IPS DF 6.9 (cell line): Measurements from ENCODE around the gene APOBEC3A.

ENCODE experiments used
- DNase-seq: peaks from one replicate; pipeline ENCODE4 v3.0.0-alpha.2; 2013; ENCODE audit warnings: low read depth, low spot score
- H3K27ac ChIP-seq: one replicate; pipeline ENCODE4 v1.5.1; 2013; ENCODE audit warnings: low read length, control low read depth
- H3K27me3 ChIP-seq: 2 replicates; pipeline ENCODE4 v1.6.1; 2013; ENCODE audit warnings: mild to moderate bottlenecking, low read length; ENCODE audit not compliant: control insufficient read depth, insufficient read depth
- H3K36me3 ChIP-seq: 2 replicates; pipeline ENCODE4 v1.6.1; 2013; ENCODE audit warnings: low read length; ENCODE audit not compliant: control insufficient read depth, insufficient read depth
- H3K4me1 ChIP-seq: 2 replicates; pipeline ENCODE4 v1.6.1; 2013; ENCODE audit warnings: low read length; ENCODE audit not compliant: control insufficient read depth, insufficient read depth
- H3K4me3 ChIP-seq: 2 replicates; pipeline ENCODE4 v1.5.1; 2013; ENCODE audit warnings: mild to moderate bottlenecking, low read length
- H3K9me3 ChIP-seq: 2 replicates; pipeline ENCODE4 v1.6.1; 2013; ENCODE audit warnings: low read length, inconsistent platforms; ENCODE audit not compliant: control insufficient read depth, insufficient read depth
- WGBS: extraction: QIAGEN DNeasy Blood & Tissue Kit; methylation state at CpG from one replicate; pipeline ENCODE4 v1.1.7; 2013; ENCODE audit warnings: mixed read lengths, missing lambda C conversion rate; ENCODE audit not compliant: insufficient read length, insufficient coverage; 5-methylcytosine and 5-hydroxymethylcytosine counted together

APOBEC3A gene

DNA sequence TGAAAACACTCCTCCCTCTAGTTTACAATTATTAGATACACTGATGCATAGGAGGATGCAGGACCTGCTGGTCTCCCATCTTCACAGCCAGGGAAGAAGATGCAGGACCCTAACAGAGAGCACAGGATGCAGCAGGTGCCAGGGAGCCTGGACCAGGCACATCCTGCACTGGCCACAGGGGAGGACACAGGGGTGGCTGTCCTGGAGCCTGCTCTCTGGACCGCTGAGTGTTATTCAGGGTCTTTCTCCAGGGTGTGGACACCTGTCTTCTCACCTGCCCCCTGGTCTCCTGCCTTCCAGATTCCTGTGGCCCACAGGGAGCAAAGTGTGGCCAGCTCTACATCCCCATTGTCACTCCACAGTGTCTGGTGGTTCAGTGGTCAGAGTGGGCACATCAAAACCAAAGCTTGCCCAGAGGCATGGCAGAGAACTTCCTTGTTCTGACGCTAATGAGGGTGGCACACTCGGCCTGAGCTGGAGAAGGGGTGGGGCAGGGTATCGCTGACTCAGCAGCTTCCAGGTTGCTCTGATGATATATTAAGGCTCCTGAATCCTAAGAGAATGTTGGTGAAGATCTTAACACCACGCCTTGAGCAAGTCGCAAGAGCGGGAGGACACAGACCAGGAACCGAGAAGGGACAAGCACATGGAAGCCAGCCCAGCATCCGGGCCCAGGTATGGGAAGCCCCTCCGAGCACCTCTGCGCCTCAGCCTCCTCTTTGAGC is at the start of gene APOBEC3A:
TSS of gene APOBEC3A (plus strand) at position 564 of the 725 bp plus-strand sequence. CDS start at position 647, 83 bp downstream.
- no peaks in the 10 kb centered on the region for H3K36me3 ChIP-seq
- no CpG with 5 or more reads among the region's 11 CpGs for WGBS
- H3K4me1 ChIP-seq: no peaks in the 10 kb centered on the region
- no peak for DNase-seq
- H3K27me3 ChIP-seq: no peaks in the 10 kb centered on the region
- no peaks in the 10 kb centered on the region for H3K9me3 ChIP-seq
- no peak within 1 kb of the TSS for H3K27ac ChIP-seq
- H3K4me3 ChIP-seq: no peak within 1 kb of the TSS

DNA sequence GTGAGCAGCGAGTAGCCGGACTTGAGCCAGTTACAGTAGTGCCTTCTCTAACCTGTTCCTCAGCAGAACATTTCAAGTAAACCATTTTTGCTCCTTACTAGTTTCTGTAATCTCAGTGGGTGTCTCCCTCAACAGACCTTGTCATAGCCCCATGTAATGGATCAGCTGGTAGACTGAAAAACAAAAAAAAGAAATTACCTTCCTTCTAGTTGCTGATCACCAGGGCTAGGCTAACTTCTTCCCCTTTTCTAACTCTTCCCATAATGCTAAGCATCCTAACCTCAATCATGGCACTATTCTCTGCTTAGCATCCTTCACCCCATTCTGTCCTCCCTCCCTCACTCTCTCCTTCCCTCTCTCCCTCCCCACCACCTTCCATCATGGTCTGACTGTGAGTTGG is 49.6 kb upstream of the APOBEC3A start:
- Histone ChIP-seq H3K36me3 (no peaks in the 10 kb centered on the region), H3K9me3 (no peaks in the 10 kb centered on the region; the same call in 1 of the 2 replicates), H3K27me3 (no peaks in the 10 kb centered on the region), H3K4me3 (no peak overlapping the region), H3K4me1 (no peaks in the 10 kb centered on the region), H3K27ac (no peak overlapping the region)
- no peak for DNase-seq
- WGBS: no CpG with 5 or more reads among the region's 2 CpGs

GRCh38 chr22:38911434-38911833 is 46.0 kb upstream of the APOBEC3A start:
- WGBS: no CpG with 5 or more reads among the region's 1 CpG
- no peak for DNase-seq
- Histone ChIP-seq H3K27ac (no peak overlapping the region), H3K27me3 (no peaks in the 10 kb centered on the region), H3K9me3 (no peaks in the 10 kb centered on the region; the same call in 1 of the 2 replicates), H3K4me3 (no peak overlapping the region), H3K36me3 (no peaks in the 10 kb centered on the region), H3K4me1 (no peaks in the 10 kb centered on the region)

DNA sequence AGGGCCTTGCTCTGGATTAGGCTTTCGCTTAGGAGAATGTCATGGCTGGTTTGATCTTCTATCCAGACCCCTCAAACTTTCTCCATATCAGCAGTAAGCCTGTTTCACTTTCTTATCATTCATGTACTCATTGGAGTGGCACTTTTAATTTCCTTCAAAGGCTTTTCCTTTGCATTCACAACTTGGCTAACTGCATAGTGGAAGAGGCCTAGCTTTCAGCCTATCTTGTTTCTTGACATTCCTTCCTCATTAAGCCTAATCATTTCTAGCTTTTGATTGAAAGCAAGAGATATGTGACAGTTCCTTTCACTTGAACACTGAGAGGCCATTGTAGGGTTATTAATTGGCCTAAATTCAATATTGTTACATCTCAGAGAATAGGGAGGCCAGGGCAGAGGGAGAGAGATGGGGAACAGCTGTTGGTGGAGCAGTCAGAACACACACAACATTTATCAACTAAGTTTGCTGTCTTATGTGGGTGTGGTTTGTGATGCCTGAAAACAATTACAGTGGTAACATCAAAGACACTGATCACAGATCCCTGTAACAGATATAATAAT is 37.7 kb upstream of the APOBEC3A start:
- Histone ChIP-seq H3K36me3 (no peaks in the 10 kb centered on the region), H3K27me3 (0 out of 2 replicates have a peak, but pooled peaks cover 2% of the 10 kb centered on the region), H3K27ac (no peak overlapping the region), H3K4me1 (no peaks in the 10 kb centered on the region), H3K4me3 (no peak overlapping the region), H3K9me3 (no peaks in the 10 kb centered on the region)
- WGBS: no CpG with 5 or more reads among the region's 1 CpG
- DNase-seq: no peak

DNA sequence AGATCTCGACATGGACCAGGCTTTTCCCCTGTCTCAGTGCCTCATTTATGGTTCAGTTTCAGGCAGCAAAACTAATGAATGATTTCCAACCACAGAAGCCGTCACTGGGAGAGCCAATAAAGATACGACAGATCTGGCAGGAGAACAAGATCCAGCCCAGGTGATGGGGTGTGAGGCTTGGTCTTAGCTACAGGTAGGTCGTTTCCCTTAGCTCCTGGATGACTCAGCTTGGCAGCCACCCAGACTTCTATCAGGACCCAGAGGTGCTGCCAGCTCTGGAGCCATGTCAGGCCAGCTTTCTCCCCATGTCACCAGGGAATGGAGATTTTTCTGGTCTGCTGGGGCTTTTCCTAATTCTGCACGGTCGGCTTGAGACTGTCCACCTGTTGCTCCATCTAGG is 36.3 kb upstream of the APOBEC3A start:
- no peaks in the 10 kb centered on the region for H3K4me1 ChIP-seq
- WGBS: no CpG with 5 or more reads among the region's 6 CpGs
- 0 out of 2 replicates have a peak, but pooled peaks cover 2% of the 10 kb centered on the region for H3K27me3 ChIP-seq
- no peak overlapping the region for H3K27ac ChIP-seq
- no peak overlapping the region for H3K4me3 ChIP-seq
- DNase-seq: no peak
- H3K36me3 ChIP-seq: no peaks in the 10 kb centered on the region
- H3K9me3 ChIP-seq: no peaks in the 10 kb centered on the region

DNA sequence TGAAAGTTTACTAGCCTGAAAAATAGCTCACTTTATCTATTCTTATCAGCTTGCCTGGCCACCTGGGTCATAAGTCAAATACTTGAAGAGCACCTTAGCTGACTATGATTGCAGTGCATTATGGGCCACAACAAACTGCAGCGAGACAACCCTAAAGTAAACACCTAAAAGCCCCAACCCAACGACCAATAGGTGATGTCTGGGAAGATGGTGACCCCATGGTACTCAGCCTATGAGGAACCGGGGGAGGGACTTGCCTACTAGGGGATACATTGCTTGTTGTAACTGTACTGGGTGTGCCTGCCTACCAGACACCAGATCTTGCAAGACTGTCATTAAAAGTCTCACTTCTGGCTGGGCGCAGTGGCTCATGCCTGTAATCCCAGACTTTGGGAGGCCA is 35.6 kb upstream of the APOBEC3A start:
- Histone ChIP-seq H3K36me3 (no peaks in the 10 kb centered on the region), H3K27me3 (0 out of 2 replicates have a peak, but pooled peaks cover 2% of the 10 kb centered on the region), H3K4me1 (no peaks in the 10 kb centered on the region), H3K4me3 (no peak overlapping the region), H3K9me3 (no peaks in the 10 kb centered on the region), H3K27ac (no peak overlapping the region)
- no CpG with 5 or more reads among the region's 4 CpGs for WGBS
- DNase-seq: no peak

DNA sequence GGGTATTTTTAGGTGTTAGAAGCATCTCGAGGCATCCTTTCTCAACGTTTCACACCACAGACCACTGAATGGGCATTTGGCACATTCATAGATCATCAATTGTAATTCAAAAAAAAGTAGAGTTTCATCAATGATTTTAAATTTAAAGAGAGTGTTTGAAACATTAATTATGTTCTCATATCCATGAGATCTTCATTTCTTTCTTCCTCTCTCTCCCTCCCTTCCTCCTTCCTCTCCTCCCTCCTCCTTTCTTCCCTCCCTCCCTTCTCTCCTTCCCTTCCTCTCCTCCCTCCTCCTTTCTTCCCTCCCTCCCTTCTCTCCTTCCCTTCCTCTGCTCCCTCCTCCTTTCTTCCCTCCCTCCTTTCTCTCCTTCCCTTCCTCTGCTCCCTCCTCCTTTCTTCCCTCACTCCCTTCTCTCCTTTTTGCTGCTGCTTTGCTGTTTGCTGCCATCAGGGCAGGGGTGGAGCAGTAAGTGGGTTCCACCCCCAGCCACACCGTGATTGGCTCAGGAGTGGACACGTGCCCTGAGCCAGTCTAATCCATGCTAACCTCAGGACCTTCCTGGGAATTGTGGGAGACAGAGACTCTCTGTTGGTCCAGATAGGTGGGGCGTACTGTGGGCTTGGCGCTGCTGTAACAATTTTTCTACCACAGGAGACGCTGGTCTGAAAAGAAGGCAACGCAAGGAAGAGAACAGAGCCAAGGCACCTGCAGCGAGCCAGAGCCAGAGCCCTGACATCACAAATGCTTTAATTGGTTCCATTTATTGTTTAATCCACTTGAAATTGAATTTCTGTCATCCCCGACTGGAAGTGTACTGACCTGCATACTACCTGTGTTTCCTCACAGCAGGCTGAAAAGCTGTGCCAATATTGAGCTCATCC is 33.7 kb upstream of the APOBEC3A start:
- Histone ChIP-seq H3K36me3 (no peaks in the 10 kb centered on the region), H3K27ac (no peak overlapping the region), H3K4me3 (no peak overlapping the region), H3K4me1 (no peaks in the 10 kb centered on the region), H3K9me3 (no peaks in the 10 kb centered on the region), H3K27me3 (0 out of 2 replicates have a peak, but pooled peaks cover 2% of the 10 kb centered on the region)
- DNase-seq: no peak
- no CpG with 5 or more reads among the region's 10 CpGs for WGBS

DNA sequence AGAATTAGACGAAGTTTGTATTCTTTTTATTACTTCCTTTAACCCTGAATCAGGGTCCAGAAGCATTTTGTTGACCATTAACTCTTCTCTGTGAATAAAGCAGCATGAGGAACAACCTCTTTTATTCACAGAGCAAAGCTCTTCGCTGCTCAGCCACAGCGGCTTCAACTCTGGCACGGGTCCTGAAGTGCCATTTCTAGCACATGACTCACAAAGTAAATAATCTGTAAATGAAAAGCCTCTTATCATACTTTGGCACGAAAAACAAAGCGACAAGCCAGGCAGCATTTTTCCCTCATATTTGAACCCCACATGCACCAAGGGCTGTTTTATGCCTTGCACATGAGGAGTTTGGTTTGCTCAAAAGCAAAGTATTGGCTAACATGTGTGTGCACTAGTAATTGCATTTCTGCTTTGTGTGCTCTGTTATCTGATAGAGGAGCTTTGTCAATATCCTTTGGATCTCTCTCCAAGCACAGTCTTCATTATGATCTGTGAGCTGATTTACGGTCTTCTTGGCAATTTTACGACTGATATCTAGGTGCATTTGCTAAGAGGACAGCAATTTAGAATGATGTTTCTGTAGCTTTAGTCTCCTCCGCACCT is 33.0 kb upstream of the APOBEC3A start:
- Histone ChIP-seq H3K36me3 (no peaks in the 10 kb centered on the region), H3K4me3 (no peak overlapping the region), H3K27me3 (0 out of 2 replicates have a peak, but pooled peaks cover 2% of the 10 kb centered on the region), H3K9me3 (no peaks in the 10 kb centered on the region), H3K27ac (no peak overlapping the region), H3K4me1 (no peaks in the 10 kb centered on the region)
- DNase-seq: no peak
- WGBS: no CpG with 5 or more reads among the region's 9 CpGs

- Histone ChIP-seq H3K4me1 (no peaks in the 10 kb centered on the region), H3K4me3 (no peak overlapping the region), H3K36me3 (no peaks in the 10 kb centered on the region), H3K27me3 (0 out of 2 replicates have a peak, but pooled peaks cover 2% of the 10 kb centered on the region), H3K9me3 (no peaks in the 10 kb centered on the region), H3K27ac (no peak overlapping the region)
- DNase-seq: no peak
- no CpG with 5 or more reads among the region's 7 CpGs for WGBS
Measured at GRCh38 chr22:38925571-38926041, 31.8 kb upstream of the APOBEC3A start.
